Psoas muscle (tissue), 8 donors: ENCODE results near the gene ANAPC16. TPM values are rescaled to one million over a fixed set of nuclear protein-coding genes. Genes with fewer than 3 reads are reported as not detected.

Experiments used
- ATAC-seq, 4 donors: fragments of 200-7000 bp; cut with Tn5 transposase; one replicate each; pipeline ENCODE4 v1.9.1; 2020; ENCODE audit warnings: moderate library complexity in 3 of 4, mild to moderate bottlenecking in 2 of 4
- DNase-seq, 2 donors: peaks; one replicate each; pipeline ENCODE4 v3.0.0-alpha.2; 2020
- H3K27ac ChIP-seq: fragments of 200-600 bp; one replicate; pipeline ENCODE4 v1.8.0; 2022
- H3K27me3 ChIP-seq, 3 donors: fragments of 200-600 bp in 1 of 3; one replicate each; pipeline versions ENCODE4 v1.6.1 to v1.8.0; 2013 to 2022; ENCODE audit warnings: low read length in 2 of 3, mild to moderate bottlenecking in 2 of 3, moderate library complexity in 1 of 3; ENCODE audit not compliant: insufficient read depth in 3 of 3
- H3K36me3 ChIP-seq, 2 donors: fragments of 200-600 bp in 1 of 2; one replicate each; pipeline versions ENCODE4 v1.6.1 to v1.8.0; 2013 to 2022; ENCODE audit warnings: low read depth in 1 of 2, mild to moderate bottlenecking in 1 of 2, moderate library complexity in 1 of 2; ENCODE audit not compliant: insufficient read depth in 1 of 2
- H3K4me1 ChIP-seq: fragments of 200-600 bp; one replicate; pipeline ENCODE4 v1.8.0; 2022
- H3K4me3 ChIP-seq: fragments of 200-600 bp; one replicate; pipeline ENCODE4 v1.8.0; 2022; ENCODE audit warnings: mild to moderate bottlenecking
- H3K9me3 ChIP-seq: fragments of 200-600 bp; one replicate; pipeline ENCODE4 v1.8.0; 2022
- WGBS, 3 donors: extraction: QIAGEN DNeasy Blood & Tissue Kit; methylation state at CpG; one replicate each; pipeline versions ENCODE4 v1.1.6 to v1.1.7; 2013; 5-methylcytosine and 5-hydroxymethylcytosine counted together
- intact Hi-C, 2 donors: fragments of 100-400 bp; cut with DNase I; formaldehyde crosslinking; loops; one replicate each; pipeline versions ENCODE4 v1.11.0 to v1.14.2; 2022
- polyA plus RNA-seq, 3 donors: library from polyadenylated mRNA; stranded (reverse); fragments of 200-250 nt; gene quantifications; one replicate each; pipeline ENCODE4 v1.2.3, GENCODE V29; 2013
- total RNA-seq, 4 donors: library from RNA; stranded (reverse); fragmentation: NEBNext Ultra II Directional in 2 of 4; extraction: Animal tissue kit (Norgen Biotek cat#: 25700) in 2 of 4; gene quantifications; one replicate each; pipeline versions ENCODE4 v1.2.1 to v1.2.4, GENCODE V29; 2021 to 2023
- TF ChIP-seq, protein P1 (sequence below): fragments of 200-600 bp; IDR thresholded peaks from one replicate; pipeline ENCODE4 v1.8.0; 2022; ENCODE audit warnings: antibody characterized with exemption
- donor health status: healthy with polysubstance abuse.
- donor health status: DM: no; HTN: no; CAD: no; lungs with moderate emphysema.
- donor health status: Bipolar disorder and iron deficiency.
- donor health status: healthy.
- donor health status: DM: yes; HTN: yes; CAD: no.
- donor health status: DM: no; HTN: no; CAD: no.
- donor health status: DM: no; HTN: no; CAD: no.
- donor health status: DM: yes; HTN: yes; CAD: no.

The ANAPC16 gene
- total and polyA plus RNA-seq, 7 donors = 60.1 to 184 (median 128) TPM

DNA sequence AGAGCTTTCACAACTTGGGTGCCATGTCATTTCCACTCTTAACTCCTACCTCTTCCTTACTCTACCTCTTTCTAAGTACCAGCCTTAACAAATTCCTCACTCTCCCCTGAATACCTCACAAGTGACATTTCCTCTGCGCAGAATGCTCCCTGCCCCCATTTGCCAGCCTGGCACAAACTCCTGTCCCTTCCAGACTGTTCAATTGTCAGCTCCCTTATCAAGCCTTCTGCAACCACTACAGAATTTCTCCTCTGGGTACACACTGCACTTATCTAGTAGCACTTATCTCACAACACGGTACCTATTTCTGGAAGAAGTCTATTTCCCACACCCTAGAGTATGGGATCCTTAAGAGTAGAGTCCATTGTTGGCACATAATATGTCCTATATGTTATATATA, 39.1 kb upstream of the ANAPC16 start:
- no peak for ATAC-seq
- intact Hi-C loops = no loop called here
- H3K36me3 ChIP-seq = peaks cover 0 to 21% of the 10 kb centered on the region in 2 donors
- H3K27me3 ChIP-seq = no peaks in the 10 kb centered on the region
- DNase-seq = no peak
- H3K27ac ChIP-seq = no peak overlapping the region
- TF ChIP-seq, protein P1, sequence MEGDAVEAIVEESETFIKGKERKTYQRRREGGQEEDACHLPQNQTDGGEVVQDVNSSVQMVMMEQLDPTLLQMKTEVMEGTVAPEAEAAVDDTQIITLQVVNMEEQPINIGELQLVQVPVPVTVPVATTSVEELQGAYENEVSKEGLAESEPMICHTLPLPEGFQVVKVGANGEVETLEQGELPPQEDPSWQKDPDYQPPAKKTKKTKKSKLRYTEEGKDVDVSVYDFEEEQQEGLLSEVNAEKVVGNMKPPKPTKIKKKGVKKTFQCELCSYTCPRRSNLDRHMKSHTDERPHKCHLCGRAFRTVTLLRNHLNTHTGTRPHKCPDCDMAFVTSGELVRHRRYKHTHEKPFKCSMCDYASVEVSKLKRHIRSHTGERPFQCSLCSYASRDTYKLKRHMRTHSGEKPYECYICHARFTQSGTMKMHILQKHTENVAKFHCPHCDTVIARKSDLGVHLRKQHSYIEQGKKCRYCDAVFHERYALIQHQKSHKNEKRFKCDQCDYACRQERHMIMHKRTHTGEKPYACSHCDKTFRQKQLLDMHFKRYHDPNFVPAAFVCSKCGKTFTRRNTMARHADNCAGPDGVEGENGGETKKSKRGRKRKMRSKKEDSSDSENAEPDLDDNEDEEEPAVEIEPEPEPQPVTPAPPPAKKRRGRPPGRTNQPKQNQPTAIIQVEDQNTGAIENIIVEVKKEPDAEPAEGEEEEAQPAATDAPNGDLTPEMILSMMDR = no peak
- H3K4me1 ChIP-seq = no peaks in the 10 kb centered on the region
- no peak overlapping the region for H3K4me3 ChIP-seq
- WGBS, 3 donors = 78 to 95% (median 90%) methylated on average over 2 of the region's 2 CpGs
- H3K9me3 ChIP-seq = no peaks in the 10 kb centered on the region

- no peak for ATAC-seq
- WGBS, 3 donors = 89 to 93% (median 92%) methylated on average over 2 of the region's 2 CpGs
- intact Hi-C loops = no loop called here
These were observed 38.4 kb upstream of the ANAPC16 start for GRCh38 chr10:72177454-72177853.

DNA sequence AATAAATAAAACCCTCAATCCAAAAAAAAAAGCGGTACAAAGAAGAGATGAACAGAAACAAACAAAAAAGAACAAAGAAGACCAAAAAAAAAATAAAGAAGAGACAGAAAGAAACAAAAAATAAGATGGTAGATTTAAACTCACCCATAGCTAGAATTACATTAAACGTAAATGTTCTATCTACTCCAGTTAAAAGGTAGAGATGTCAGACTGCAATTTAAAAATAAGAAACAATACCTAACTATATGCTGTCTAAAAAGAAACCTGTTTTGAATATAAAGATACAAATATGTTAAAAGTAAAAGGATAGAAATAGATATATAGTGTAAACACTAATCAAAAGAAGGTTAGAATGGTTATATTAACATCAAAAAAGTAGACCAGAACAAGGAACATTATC, 31.7 kb upstream of the ANAPC16 start:
- DNase-seq = no peak
- H3K27ac ChIP-seq = no peak overlapping the region
- no peak for ATAC-seq
- TF ChIP-seq, protein P1 = no peak
- peaks cover 0 to 11% of the 10 kb centered on the region in 2 donors for H3K36me3 ChIP-seq
- intact Hi-C loops = no loop called here
- H3K4me1 ChIP-seq = peaks cover 7% of the 10 kb centered on the region
- H3K4me3 ChIP-seq = no peak overlapping the region
- WGBS, 3 donors = 99 to 100% (median 100%) methylated on average over 2 of the region's 2 CpGs
- no peaks in the 10 kb centered on the region for H3K27me3 ChIP-seq
- H3K9me3 ChIP-seq = peaks cover 9% of the 10 kb centered on the region

More at GRCh38 chr10:72177454-72177853, 38.4 kb upstream of the ANAPC16 start:
- H3K36me3 ChIP-seq = peaks cover 0 to 22% of the 10 kb centered on the region in 2 donors
- no peaks in the 10 kb centered on the region for H3K27me3 ChIP-seq
- no peak overlapping the region for H3K27ac ChIP-seq
- no peaks in the 10 kb centered on the region for H3K4me1 ChIP-seq
- no peak for DNase-seq
- H3K4me3 ChIP-seq = no peak overlapping the region
- TF ChIP-seq, protein P1 = no peak
- H3K9me3 ChIP-seq = no peaks in the 10 kb centered on the region

DNA sequence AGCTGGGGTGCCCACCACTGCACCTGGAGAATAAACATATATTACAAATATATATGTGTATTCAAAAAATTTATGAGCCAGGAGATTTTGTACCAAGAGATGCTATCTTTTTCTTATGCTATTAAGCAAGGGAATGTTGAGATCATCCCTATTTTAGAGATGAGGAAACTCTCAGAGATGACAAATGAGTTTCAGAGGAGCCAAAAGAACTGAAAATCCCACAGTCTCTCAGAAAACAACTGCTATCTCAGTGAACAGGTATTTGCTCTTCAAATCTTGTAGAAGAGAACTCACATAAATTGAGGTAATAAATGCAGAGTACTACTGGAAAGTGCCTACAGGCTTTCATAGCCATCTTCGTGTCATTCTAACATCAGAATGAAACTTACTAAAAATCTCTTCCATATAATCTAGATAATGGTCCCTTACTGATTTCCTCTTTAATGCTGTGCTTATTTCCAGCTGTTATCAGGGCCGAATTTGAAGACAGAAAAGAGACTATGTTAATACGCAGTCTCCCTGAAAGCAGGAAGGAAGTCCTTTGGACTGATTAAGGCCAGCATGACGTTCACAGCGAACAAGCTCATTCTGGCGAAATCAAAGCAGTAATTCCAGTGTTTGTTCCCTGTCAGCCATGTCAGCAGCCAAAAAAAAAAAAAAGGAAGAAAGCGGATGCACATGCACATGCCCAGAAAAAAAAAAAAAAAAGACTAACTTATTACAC, 29.4 kb upstream of the ANAPC16 start:
- TF ChIP-seq, protein P1 = no peak
- peaks cover 7% of the 10 kb centered on the region for H3K4me1 ChIP-seq
- H3K27ac ChIP-seq = peak overlapping the region; percentile 74
- H3K36me3 ChIP-seq = peaks cover 0 to 17% of the 10 kb centered on the region in 2 donors
- DNase-seq (no peak), ATAC-seq (peak in 3 of 4 donors; percentile 68 to 88 (median 75))
- peak overlapping the region; percentile 35 for H3K4me3 ChIP-seq
- intact Hi-C loops = no loop called here
- 51 to 68% (median 52%) methylated on average over 6 to 7 of the region's 7 CpGs for WGBS, 3 donors
- H3K9me3 ChIP-seq = peaks cover 9% of the 10 kb centered on the region
- H3K27me3 ChIP-seq = no peaks in the 10 kb centered on the region

GRCh38 chr10:72186982-72187330, 28.9 kb upstream of the ANAPC16 start:
- Histone ChIP-seq H3K4me1 (peaks cover 7% of the 10 kb centered on the region), H3K36me3 (peaks cover 0 to 13% of the 10 kb centered on the region in 2 donors), H3K9me3 (peaks cover 9% of the 10 kb centered on the region), H3K27ac (peak overlapping the region; percentile 74), H3K27me3 (no peaks in the 10 kb centered on the region), H3K4me3 (no peak overlapping the region)
- intact Hi-C loops = no loop called here
- ATAC-seq (peak in 2 of 4 donors; percentile 26 to 30), DNase-seq (no peak)
- 71 to 79% (median 79%) methylated on average over 3 of the region's 3 CpGs for WGBS, 3 donors
- TF ChIP-seq, protein P1 = no peak
